K562 (cell line): ENCODE results near the gene KCNK3. TPM values are rescaled to one million over a fixed set of nuclear protein-coding genes. Genes with fewer than 3 reads are reported as not detected.
A peak's percentile ranks its signal among the peaks of the same experiment; 100 is the strongest.

ENCODE experiments used
- CEBPG ChIP-seq, 3 experiments: fragments of 200-800 bp in 1 of 3; sonication (Bioruptor generic) in 1 of 3; sonication (generic) in 1 of 3; formaldehyde crosslinking in 1 of 3; IDR thresholded peaks in 2 of 3; conservative IDR thresholded peaks in 1 of 3; 2 replicates each; pipeline versions ENCODE4 v1.6.1 to v1.8.0; 2016 to 2022; ENCODE audit warnings: missing compliant biosample characterization in 2 of 3, missing genetic modification characterization in 2 of 3, mild to moderate bottlenecking in 1 of 3, missing genetic modification reagents in 1 of 3
- CREB3L1 ChIP-seq: fragments of 450-650 bp; IDR thresholded peaks from 2 replicates; pipeline ENCODE4 v1.6.1; 2014; ENCODE audit warnings: low read depth, mild to moderate bottlenecking, moderate library complexity, borderline replicate concordance
- E2F1 ChIP-seq: sonication (generic); formaldehyde crosslinking; IDR thresholded peaks from 2 replicates; pipeline ENCODE4 v1.8.1; 2023; ENCODE audit warnings: mild to moderate bottlenecking, missing genetic modification reagents, moderate library complexity
- MECOM ChIP-seq: fragments of 250-450 bp; sonication (Bioruptor Pico); IDR thresholded peaks from 2 replicates; pipeline ENCODE4 v1.8.0; 2022; ENCODE audit warnings: inconsistent platforms
- MTA2 ChIP-seq: fragments of 450-650 bp; IDR thresholded peaks from 2 replicates; pipeline ENCODE4 v1.6.1; 2016; ENCODE audit warnings: low read depth
- PRMT5 ChIP-seq: sonication (generic); formaldehyde crosslinking; IDR thresholded peaks from 2 replicates; pipeline ENCODE4 v1.5.0; 2020; ENCODE audit warnings: missing genetic modification reagents
- RUNX1 ChIP-seq: sonication (generic); IDR thresholded peaks from 2 replicates; pipeline ENCODE4 v1.6.1; 2016; ENCODE audit warnings: antibody characterized with exemption, low read depth
- SAFB ChIP-seq: fragments of 200-400 bp; formaldehyde crosslinking; IDR thresholded peaks from 2 replicates; pipeline ENCODE4 v1.6.1; 2017; ENCODE audit warnings: low read depth, low read length, borderline replicate concordance
- TAF1 ChIP-seq: IDR thresholded peaks from 2 replicates; pipeline ENCODE4 v1.6.1; 2011; ENCODE audit warnings: mild to moderate bottlenecking, low read length, moderate library complexity; ENCODE audit not compliant: insufficient read depth, control insufficient read depth, severe bottlenecking; ENCODE audit errors: extremely low read depth
- U2AF2 ChIP-seq: fragments of 200-400 bp; formaldehyde crosslinking; optimal IDR thresholded peaks from 2 replicates; pipeline ENCODE3; 2017; ENCODE audit warnings: low read depth, mild to moderate bottlenecking, low read length
- ZBTB40 ChIP-seq, 2 experiments: fragments of 450-650 bp in 1 of 2; sonication (generic) in 1 of 2; formaldehyde crosslinking in 1 of 2; IDR thresholded peaks; 2 replicates each; pipeline versions ENCODE4 v1.7.1 to v1.9.0; 2016 to 2022; ENCODE audit warnings: inconsistent platforms in 1 of 2, mild to moderate bottlenecking in 1 of 2, missing genetic modification reagents in 1 of 2
- polyA plus RNA-seq, 8 experiments: library from polyadenylated mRNA; depleted of rRNA in 4 of 8; stranded (reverse) in 5 of 8; unstranded in 3 of 8; fragments of >200 nt; fragmentation: Nextera tagmentation in 2 of 8; fragmentation: Illumina TruSeq in 1 of 8; extraction: Ambion mirVana in 2 of 8; extraction: Trizol in 1 of 8; gene quantifications; 2 replicates each; pipeline versions ENCODE4 v1.2.1 to v1.2.3, GENCODE V29; 2011 to 2014; ENCODE audit warnings: inconsistent platforms in 1 of 8, missing spikeins in 1 of 8
- total RNA-seq, 7 experiments: library from RNA; depleted of rRNA in 6 of 7; stranded (reverse); fragments of >200 nt in 6 of 7; fragmentation: Illumina TruSeq in 2 of 7; extraction: Trizol in 2 of 7; gene quantifications; 2 replicates each; pipeline versions ENCODE4 v1.2.1 to v1.2.3, GENCODE V29; 2011 to 2021; ENCODE audit warnings: low replicate concordance in 1 of 7

Gene KCNK3
- total and polyA plus RNA-seq, 9 of the 15 experiments (the other 6 are each of a cell fraction or from before 2014, with no cell fraction given), result 0.01 to 0.20 (median 0.07) TPM; not detected in 5

- TF ChIP-seq ZBTB40 (IDR thresholded peaks at IDR 0.05) (peak; percentile 52; the same call in 1 of the 2 replicates), ZBTB40 (CRISPR knock-in tag; IDR thresholded peaks at IDR 0.05) (no peak), MTA2 (no peak), PRMT5 (CRISPR knock-in tag) (no peak), E2F1 (CRISPR knock-in tag) (no peak), CREB3L1 (no peak), MECOM (CRISPR knock-in tag) (no peak), TAF1 (no peak), U2AF2 (no peak), SAFB (no peak), RUNX1 (no peak), CEBPG (CRISPR knock-in tag; IDR thresholded peaks at IDR 0.05) (no peak), CEBPG (tag; conservative IDR thresholded peaks at IDR 0.05 in 1 of 2, IDR thresholded peaks at IDR 0.05 in 1 of 2) (peak; percentile 12 to 46; a peak in 2 of 4 replicates)
Measured at GRCh38 chr2:26652361-26653041, 40.0 kb upstream of the KCNK3 start (continued).
